ENCODE data around the gene POLR3B.
A peak's percentile ranks its signal among the peaks of the same experiment; 100 is the strongest.
"Not testable (repeated sequence)": the region's sequence is repeated elsewhere in the genome, so short reads cannot be mapped to it uniquely, and the experiment has no call there.

Gene POLR3B

GRCh38 chr12:106357549-106358395, at the start of gene POLR3B:
TSS of gene POLR3B (plus strand) at chr12:106357748. CDS start at chr12:106357880, 132 bp downstream.
- DNase-seq (ENCODE audit: low read depth in 2 of 2) = peak; percentile 94 to 96

DNA sequence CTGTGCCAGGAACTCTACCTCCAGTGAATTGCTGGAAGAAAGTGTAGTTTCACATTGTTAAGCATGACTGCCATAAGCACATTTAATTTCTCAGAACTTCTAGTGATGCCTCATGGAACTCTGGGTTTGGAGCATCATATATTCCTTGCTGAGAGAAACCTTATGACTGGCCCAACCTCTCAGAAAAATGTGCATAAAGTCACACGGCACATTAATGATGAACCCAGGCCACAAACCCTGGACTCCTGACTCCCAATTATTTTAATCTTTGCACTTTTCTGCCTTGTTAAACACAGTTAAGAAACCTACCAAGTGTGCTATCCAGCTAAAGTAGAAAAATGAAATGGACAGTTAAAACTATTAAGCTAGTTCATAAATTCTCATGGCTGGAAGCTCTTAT, 49.4 kb upstream of the POLR3B start:
- DNase-seq (ENCODE audit: low read depth in 2 of 2) = no peak

- DNase-seq (ENCODE audit: low read depth in 2 of 2) = no peak
Observed at GRCh38 chr12:106308611-106309010, 48.9 kb upstream of the POLR3B start.

DNA sequence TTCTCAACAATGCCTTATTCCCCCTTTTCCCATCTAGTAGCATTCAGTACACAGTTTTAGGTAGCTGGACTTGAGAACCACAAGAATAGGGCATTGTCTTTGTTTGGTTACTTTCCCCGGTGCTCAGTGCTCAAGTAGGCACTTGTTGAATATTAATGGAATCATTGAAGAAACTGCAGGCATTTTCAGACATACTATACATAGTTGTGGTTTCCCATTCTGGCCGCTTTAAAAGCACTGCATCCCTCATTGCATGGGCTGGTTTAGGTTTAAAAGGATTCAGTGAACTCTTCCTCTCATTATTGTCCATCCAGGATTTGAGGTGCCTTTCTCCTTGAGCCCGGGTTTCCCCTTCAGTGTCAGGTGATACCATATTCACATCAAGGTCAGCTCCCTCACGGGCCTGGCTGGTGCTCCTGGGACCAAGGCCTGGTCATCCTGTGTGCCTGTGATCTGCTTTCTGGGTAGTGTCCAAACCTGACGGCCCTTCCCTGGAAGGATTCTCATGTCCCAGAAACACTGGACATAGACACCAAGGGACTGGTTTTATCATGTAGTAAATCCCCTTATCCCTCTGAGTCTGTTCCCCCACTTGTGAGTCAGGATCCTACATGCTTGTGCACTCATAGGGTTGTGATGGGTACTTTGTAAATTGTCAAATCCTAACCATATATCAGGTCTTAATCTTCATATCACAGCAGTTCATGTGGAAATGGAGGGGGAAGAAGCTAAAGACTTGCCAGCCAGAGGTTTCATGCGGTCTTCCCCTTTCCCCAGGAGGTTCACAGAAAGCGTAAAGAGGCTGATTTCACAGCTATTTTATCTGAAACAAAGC, 47.7 kb upstream of the POLR3B start:
- DNase-seq (ENCODE audit: low read depth in 2 of 2) = no peak

- no peak for DNase-seq (ENCODE audit: low read depth in 2 of 2)
Observed at GRCh38 chr12:106310687-106311086, 46.9 kb upstream of the POLR3B start.

- no peak for DNase-seq (ENCODE audit: low read depth in 2 of 2)
Observed at GRCh38 chr12:106311139-106311538, 46.4 kb upstream of the POLR3B start.

DNA sequence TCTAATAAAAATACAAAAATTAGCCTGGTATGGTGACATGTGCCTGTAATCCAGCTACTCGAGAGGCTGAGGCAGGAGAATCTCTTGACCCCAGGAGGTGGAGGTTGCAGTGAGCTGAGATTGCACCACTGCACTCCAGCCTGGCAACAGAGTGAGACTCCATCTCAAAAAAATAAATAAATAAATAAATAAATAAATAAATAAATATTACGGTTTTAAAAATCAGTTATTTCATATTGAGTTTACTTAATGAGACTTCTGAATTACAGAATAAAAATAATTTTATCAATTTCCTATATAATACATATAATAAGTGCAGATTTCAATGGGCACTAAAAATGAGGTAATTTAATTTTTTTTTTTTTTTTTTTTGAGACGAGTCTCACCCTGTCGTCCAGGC, 44.1 kb upstream of the POLR3B start:
- DNase-seq (ENCODE audit: low read depth in 2 of 2) = not testable (repeated sequence)

DNA sequence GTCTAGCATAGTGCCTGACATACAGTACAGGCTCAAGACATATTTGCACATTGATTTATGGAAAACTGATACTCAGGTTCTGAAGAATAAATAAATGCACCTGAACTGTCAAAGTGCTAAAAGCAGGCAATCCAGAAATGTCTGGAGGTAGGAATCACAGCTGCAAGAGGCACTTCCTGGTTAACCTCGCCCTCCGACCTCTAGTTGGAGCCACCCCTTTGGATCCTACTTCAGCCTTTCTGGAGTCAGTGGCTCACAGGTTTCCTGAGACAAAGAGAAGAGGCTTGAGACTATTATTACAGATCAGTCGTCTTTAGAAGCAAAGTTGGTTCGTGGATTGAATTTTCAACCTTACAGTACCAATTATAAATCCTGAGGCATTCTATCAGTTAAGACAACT, 42.0 kb upstream of the POLR3B start:
- DNase-seq (ENCODE audit: low read depth in 2 of 2) = no peak

DNA sequence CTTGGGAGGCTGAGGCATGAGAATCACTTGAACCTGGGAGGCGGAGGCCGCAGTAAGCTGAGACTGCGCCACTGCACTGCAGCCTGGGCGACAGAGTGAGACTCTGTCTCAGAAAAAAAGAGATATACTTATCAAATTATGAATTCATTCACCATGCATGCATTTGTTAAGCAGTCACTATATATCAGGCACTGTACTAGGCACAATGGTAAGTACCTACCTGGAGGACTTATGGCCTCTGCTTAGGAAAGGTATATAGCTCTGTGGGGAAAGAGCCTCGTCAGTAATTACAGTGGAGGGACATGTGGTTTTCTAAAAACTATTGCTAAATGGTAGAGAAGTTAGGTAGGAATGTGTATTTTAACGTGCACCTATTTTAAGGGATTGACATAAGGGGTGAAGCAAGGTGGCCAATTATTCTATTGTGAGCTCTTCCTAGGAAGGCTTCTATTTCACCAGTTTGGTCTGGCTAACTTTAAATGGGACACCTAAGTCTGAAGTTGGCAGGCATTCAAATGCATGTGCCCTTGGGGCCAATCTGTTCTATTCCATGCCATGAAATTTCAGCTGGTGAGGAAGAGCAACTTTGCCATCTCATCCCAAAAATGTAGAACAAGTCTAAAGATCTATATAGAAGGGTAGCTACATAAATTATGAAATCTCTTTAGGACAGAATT, 40.0 kb upstream of the POLR3B start:
- DNase-seq (ENCODE audit: low read depth in 2 of 2) = no peak

- DNase-seq (ENCODE audit: low read depth in 2 of 2) = no peak
Observed at GRCh38 chr12:106321139-106321850, 36.3 kb upstream of the POLR3B start.

- no peak for DNase-seq (ENCODE audit: low read depth in 2 of 2)
Observed at GRCh38 chr12:106323537-106323936, 34.0 kb upstream of the POLR3B start.

DNA sequence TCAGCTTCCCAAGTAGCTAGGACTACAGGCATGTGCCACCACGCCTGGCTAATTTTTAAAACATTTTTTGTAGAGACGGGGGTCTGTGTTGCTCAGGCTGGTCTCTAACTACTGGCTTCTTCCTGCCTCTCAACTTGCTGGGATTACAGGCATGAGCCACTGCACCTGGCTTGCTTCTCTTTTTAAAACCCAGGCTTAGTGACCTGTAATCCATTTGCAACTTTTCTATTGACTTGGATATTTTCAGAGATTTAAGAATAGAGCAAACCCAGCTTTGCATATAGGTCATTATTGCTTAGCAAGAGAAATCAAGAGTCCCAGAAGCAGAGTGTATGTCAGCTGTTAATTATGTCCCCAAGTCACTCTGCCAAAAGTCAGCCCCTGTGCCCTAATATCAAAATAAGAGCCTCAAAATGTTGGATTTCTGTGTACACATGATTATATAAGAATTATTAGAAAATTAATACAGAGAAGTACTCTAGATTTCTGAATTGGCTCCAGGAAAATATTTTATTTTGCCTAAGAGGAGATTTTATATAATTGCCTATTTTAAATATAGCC, 30.2 kb upstream of the POLR3B start:
- DNase-seq (ENCODE audit: low read depth in 2 of 2) = no peak

DNA sequence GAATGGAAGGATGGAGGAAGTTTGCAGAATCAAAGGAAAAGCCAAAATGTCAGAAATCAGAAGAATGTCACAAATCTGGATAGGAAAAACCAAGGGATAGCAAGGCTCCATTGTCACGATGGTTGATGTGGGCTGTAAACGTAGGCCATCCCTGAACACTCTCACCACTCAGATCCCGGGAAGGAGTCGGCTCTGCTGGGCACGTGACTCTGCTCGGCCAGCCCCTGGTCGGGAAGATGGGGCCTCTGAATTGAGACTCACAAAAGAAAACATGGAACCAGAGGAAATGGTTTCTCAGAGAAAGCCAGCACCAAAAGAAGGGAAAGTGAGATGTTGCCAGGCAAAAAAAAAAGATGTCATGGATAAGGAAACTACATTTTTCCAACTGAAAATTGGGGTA, 28.8 kb upstream of the POLR3B start:
- DNase-seq (ENCODE audit: low read depth in 2 of 2) = no peak

- no peak for DNase-seq (ENCODE audit: low read depth in 2 of 2)
Observed at GRCh38 chr12:106329231-106329982, 28.1 kb upstream of the POLR3B start.

DNA sequence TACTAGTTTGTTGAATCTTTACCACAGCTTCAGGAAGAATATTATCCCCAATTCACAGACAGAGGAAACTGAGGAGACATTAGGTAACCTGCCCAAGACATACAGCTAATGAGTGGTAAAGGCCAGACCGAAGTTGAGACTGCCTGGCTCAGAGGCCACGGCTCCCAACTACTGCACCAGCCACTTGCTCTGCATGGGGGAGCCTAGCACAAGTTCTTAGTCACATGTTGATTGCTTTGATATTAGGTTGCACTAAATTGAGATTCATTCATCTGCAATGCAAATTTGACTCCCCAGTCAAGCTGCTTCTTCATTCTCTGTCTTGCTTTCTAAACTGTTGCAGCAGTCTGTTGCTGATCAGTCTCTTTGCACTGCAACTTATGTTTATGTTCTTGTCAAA, 25.9 kb upstream of the POLR3B start:
- no peak for DNase-seq (ENCODE audit: low read depth in 2 of 2)

DNA sequence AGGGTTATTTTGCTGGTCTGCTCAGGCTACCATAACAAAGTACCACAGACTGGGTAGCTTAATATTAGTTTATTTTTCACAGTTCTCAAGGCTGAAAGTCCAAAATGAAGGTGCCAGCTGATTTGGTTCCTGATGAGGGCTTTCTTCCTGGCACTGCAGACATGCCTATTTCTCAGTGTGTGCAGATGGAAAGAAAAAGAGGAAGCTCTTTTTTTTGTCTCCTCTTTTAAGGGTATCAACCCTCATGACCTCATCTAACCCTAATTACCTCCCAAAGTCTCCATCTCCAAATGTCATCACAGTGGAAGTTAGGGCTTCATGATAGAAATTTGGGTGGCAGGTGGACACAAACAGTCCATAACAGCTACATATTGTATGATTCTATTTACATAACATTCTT, 25.0 kb upstream of the POLR3B start:
- no peak for DNase-seq (ENCODE audit: low read depth in 2 of 2)

DNA sequence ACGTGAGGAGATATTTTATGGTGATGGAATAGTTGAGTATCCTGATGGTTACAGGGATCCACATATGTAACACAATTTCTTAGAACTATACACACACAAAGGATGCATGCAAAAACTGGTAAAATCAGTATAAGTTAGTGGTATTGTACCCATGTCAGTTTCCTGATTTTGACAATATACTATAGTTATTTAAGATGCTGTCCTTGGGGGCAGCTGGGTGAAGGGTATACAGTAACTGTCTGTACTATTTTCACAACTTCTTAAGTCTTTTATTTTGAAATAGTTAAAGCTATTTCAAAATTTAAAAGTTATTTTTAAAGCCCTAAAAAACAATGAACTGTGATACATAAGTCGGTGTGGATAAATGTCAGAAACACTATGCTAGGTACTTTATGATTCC, 24.5 kb upstream of the POLR3B start:
- no peak for DNase-seq (ENCODE audit: low read depth in 2 of 2)

DNA sequence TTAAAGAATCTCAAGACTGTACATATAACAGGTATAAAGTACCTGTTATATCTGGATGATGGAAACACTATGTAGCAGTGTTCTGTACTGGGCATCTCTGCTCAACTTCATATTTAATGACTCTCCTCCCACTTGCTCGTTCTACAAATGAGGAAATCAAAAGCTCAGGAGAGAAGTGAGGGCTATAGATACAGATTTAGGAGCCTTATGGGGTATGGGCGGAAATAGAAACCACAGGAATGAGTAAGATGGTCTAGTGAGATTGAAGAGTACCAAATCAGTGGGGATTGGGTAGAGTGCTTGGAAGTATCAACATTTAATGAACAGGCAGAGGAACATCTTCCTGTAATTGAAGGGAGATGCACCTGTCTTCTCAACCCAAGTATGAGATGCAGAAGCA, 23.8 kb upstream of the POLR3B start:
- DNase-seq (ENCODE audit: low read depth in 2 of 2) = no peak

- no peak for DNase-seq (ENCODE audit: low read depth in 2 of 2)
Observed at GRCh38 chr12:106341086-106341877, 16.3 kb upstream of the POLR3B start.
